ENCODE data around the gene TMEM121B. TPM values are rescaled to one million over a fixed set of nuclear protein-coding genes. Genes with fewer than 3 reads are reported as not detected.
A peak's percentile ranks its signal among the peaks of the same experiment; 100 is the strongest.
"Not testable (repeated sequence)": the region's sequence is repeated elsewhere in the genome, so short reads cannot be mapped to it uniquely, and the experiment has no call there.

The TMEM121B gene
- polyA plus RNA-seq, 3 donors = 1.4 to 3.2 (median 1.9) TPM

GRCh38 chr22:17149076-17149815, 28.1 kb upstream of the TMEM121B start:
- TF ChIP-seq CTCF (IDR thresholded peaks at IDR 0.05) = no peak
- Histone ChIP-seq H3K9ac (ENCODE audit: insufficient read depth, low read length, poor library complexity, severe bottlenecking) (no peak overlapping the region), H3K36me3 (replicated peaks in 1 of 2; ENCODE audit: control insufficient read depth in 1 of 2, insufficient read depth in 2 of 2, low read length in 2 of 2) (peaks cover 43 to 72% of the 10 kb centered on the region in 2 donors), H3K4me2 (replicated peaks; ENCODE audit: extremely low read depth, low read length, poor library complexity, severe bottlenecking) (no peak overlapping the region), H4K20me1 (ENCODE audit: insufficient read depth, low read length) (peaks cover 80% of the 10 kb centered on the region), H2AFZ (ENCODE audit: insufficient read depth, low read depth, low read length, poor library complexity, severe bottlenecking) (no peak overlapping the region), H3K79me2 (ENCODE audit: insufficient read depth, low read length) (peaks cover 91% of the 10 kb centered on the region), H3K27me3 (ENCODE audit: control insufficient read depth in 2 of 2, insufficient read depth in 2 of 2, low read length in 2 of 2) (no peaks in the 10 kb centered on the region), H3K9me3 (replicated peaks in 1 of 2; ENCODE audit: control insufficient read depth in 1 of 2, insufficient read depth in 1 of 2, low read length in 2 of 2) (no peaks in the 10 kb centered on the region), H3K4me3 (replicated peaks in 1 of 3; ENCODE audit: low read depth in 2 of 3, low read length in 3 of 3) (no peak overlapping the region), H3K4me1 (ENCODE audit: control insufficient read depth in 1 of 2, insufficient read depth in 2 of 2, low read length in 2 of 2) (peaks cover 5 to 13% of the 10 kb centered on the region in 2 donors), H3K27ac (ENCODE audit: low read depth in 1 of 2, low read length in 2 of 2) (peak overlapping the region in 1 of 2 donors; percentile 38)
- DNase-seq = no peak
- no peak overlapping the region for H3K4me3 Mint-ChIP-seq
- peaks cover 44 to 59% of the 10 kb centered on the region in 2 donors for H3K36me3 Mint-ChIP-seq
- peak overlapping the region in 2 of 7 donors; percentile 2 to 58 for H3K27ac Mint-ChIP-seq
- WGBS (ENCODE audit: insufficient coverage) = 56% methylated on average over 3 of the region's 9 CpGs
- H3K27me3 Mint-ChIP-seq (ENCODE audit: low read depth in 3 of 3) = peaks cover 0 to 4% (median 0%) of the 10 kb centered on the region in 3 donors
- H3K9me3 Mint-ChIP-seq = no peaks in the 10 kb centered on the region
- peaks cover 32% of the 10 kb centered on the region for H3K4me1 Mint-ChIP-seq
- intact Hi-C loops (cut with micrococcal nuclease) = no loop called here

GRCh38 chr22:17147458-17147857, 26.3 kb upstream of the TMEM121B start:
- H4K20me1 ChIP-seq (ENCODE audit: insufficient read depth, low read length) = peaks cover 65% of the 10 kb centered on the region

More at GRCh38 chr22:17147458-17147857, 26.3 kb upstream of the TMEM121B start:
- H3K79me2 ChIP-seq (ENCODE audit: insufficient read depth, low read length) = peaks cover 84% of the 10 kb centered on the region
- H3K27ac ChIP-seq (ENCODE audit: low read depth in 1 of 2, low read length in 2 of 2); intact Hi-C loops (cut with micrococcal nuclease); H3K27me3 ChIP-seq (ENCODE audit: control insufficient read depth in 2 of 2, insufficient read depth in 2 of 2, low read length in 2 of 2); H2AFZ ChIP-seq (ENCODE audit: insufficient read depth, low read depth, low read length, poor library complexity, severe bottlenecking); H3K4me3 Mint-ChIP-seq; H3K27me3 Mint-ChIP-seq (ENCODE audit: low read depth in 3 of 3); H3K4me3 ChIP-seq (replicated peaks in 1 of 3; ENCODE audit: low read depth in 2 of 3, low read length in 3 of 3); DNase-seq; H3K4me2 ChIP-seq (replicated peaks; ENCODE audit: extremely low read depth, low read length, poor library complexity, severe bottlenecking); H3K4me1 ChIP-seq (ENCODE audit: control insufficient read depth in 1 of 2, insufficient read depth in 2 of 2, low read length in 2 of 2); H3K9me3 Mint-ChIP-seq; H3K9me3 ChIP-seq (replicated peaks in 1 of 2; ENCODE audit: control insufficient read depth in 1 of 2, insufficient read depth in 1 of 2, low read length in 2 of 2); H3K9ac ChIP-seq (ENCODE audit: insufficient read depth, low read length, poor library complexity, severe bottlenecking): not testable (repeated sequence)
- Mint-ChIP-seq H3K27ac (peak overlapping the region in 2 of 7 donors; percentile 37 to 54), H3K36me3 (peaks cover 59 to 68% of the 10 kb centered on the region in 2 donors), H3K4me1 (peaks cover 20% of the 10 kb centered on the region)
- 98% methylated on average over 19 of the region's 30 CpGs for WGBS (ENCODE audit: insufficient coverage)
- H3K36me3 ChIP-seq (replicated peaks in 1 of 2; ENCODE audit: control insufficient read depth in 1 of 2, insufficient read depth in 2 of 2, low read length in 2 of 2) = peaks cover 58 to 78% of the 10 kb centered on the region in 2 donors

All from CD14-positive monocyte (primary cell).